NB4 (cell line): ENCODE measurements around the gene ZNF524.
"Not testable (repeated sequence)": the region's sequence is repeated elsewhere in the genome, so short reads cannot be mapped to it uniquely, and the experiment has no call there.

Source experiments
- POLR2A ChIP-seq: IDR thresholded peaks from 2 replicates; pipeline ENCODE4 v1.6.1; 2011; ENCODE audit warnings: mild to moderate bottlenecking; ENCODE audit not compliant: insufficient read length; ENCODE audit errors: extremely low read depth
- TF ChIP-seq, protein P1 (sequence below): IDR thresholded peaks from one replicate; pipeline ENCODE4 v1.5.1; 2012; ENCODE audit warnings: low read depth, low read length
- TF ChIP-seq, protein P2 (sequence below): IDR thresholded peaks from 2 replicates; pipeline ENCODE4 v1.6.1; 2011; ENCODE audit warnings: low read depth, low read length

DNA sequence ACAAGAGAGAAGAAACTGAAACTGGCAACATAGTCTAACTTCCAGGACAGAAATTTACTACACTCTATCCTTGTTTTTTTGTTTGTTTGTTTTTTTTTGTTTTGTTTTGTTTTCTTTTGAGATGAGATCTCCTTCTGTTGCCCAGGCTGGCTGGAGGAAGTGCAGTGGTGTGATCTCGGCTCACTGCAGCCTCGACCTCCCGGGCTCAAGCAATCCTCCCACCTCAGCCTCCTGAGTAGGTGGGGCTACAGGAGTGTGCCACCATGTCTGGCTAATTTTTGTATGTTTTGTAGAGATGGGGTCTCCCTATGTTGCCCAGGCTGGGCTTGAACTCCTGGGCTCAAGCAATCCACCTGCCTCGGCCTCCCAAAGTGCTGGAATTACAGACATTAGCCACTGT is 17.8 kb upstream of the ZNF524 start:
- TF ChIP-seq, protein P1, sequence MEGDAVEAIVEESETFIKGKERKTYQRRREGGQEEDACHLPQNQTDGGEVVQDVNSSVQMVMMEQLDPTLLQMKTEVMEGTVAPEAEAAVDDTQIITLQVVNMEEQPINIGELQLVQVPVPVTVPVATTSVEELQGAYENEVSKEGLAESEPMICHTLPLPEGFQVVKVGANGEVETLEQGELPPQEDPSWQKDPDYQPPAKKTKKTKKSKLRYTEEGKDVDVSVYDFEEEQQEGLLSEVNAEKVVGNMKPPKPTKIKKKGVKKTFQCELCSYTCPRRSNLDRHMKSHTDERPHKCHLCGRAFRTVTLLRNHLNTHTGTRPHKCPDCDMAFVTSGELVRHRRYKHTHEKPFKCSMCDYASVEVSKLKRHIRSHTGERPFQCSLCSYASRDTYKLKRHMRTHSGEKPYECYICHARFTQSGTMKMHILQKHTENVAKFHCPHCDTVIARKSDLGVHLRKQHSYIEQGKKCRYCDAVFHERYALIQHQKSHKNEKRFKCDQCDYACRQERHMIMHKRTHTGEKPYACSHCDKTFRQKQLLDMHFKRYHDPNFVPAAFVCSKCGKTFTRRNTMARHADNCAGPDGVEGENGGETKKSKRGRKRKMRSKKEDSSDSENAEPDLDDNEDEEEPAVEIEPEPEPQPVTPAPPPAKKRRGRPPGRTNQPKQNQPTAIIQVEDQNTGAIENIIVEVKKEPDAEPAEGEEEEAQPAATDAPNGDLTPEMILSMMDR: not testable (repeated sequence)
- TF ChIP-seq POLR2A: not testable (repeated sequence)
- TF ChIP-seq, protein P2, sequence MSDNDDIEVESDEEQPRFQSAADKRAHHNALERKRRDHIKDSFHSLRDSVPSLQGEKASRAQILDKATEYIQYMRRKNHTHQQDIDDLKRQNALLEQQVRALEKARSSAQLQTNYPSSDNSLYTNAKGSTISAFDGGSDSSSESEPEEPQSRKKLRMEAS: not testable (repeated sequence)
